HepG2 (cell line): ENCODE data around the gene ELMOD3. TPM values are rescaled to one million over a fixed set of nuclear protein-coding genes. Genes with fewer than 3 reads are reported as not detected.

Experiments
- ATAC-seq: fragments of 200-7000 bp; cut with Tn5 transposase; 3 replicates; pipeline ENCODE4 v1.9.1; 2020; ENCODE audit warnings: mild to moderate bottlenecking, moderate library complexity
- BruUV-seq: library from RNA; stranded (reverse); fragments of 400-500 nt; replicated peaks from 2 replicates; lab custom pipeline; 2021; lab: Mats Ljungman, UMichigan
- CTCF ChIA-PET: fragments of 300-600 bp; formaldehyde crosslinking; extraction: SDS; loops from one replicate; lab custom pipeline; 2021; ENCODE audit warnings: low total read pairs, inconsistent platforms, low intra/inter-chr PET ratio; lab: Yijun Ruan, JAX
- POLR2A ChIA-PET: fragments of 350-600 bp; sonication (Branson Sonifier 250); formaldehyde crosslinking; loops from one replicate; lab custom pipeline; 2020; ENCODE audit warnings: antibody characterized with exemption, inconsistent platforms; lab: Yijun Ruan, JAX
- DNase-seq: peaks from one replicate; pipeline ENCODE4 v3.0.0-alpha.2; 2015; ENCODE audit warnings: low spot score
- FAIRE-seq: peaks from 3 replicates; lab custom pipeline; 2011; peaks lifted over from hg19 to GRCh38; lab: Jason Lieb, UNC
- H2AFZ ChIP-seq: one replicate; pipeline ENCODE4 v1.6.1; 2011; ENCODE audit warnings: low read length, inconsistent platforms
- H3K27ac ChIP-seq: fragments of 300-600 bp; 3 replicates; pipeline ENCODE4 v1.8.0; 2011; ENCODE audit warnings: mixed run types, mild to moderate bottlenecking, mixed read lengths, low read length, inconsistent platforms; ENCODE audit not compliant: insufficient read depth; ENCODE audit errors: extremely low read length
- H3K27me3 ChIP-seq, 2 experiments: fragments of 200-600 bp in 1 of 2; 2 replicates in 1 of 2; 3 replicates in 1 of 2; pipeline versions ENCODE4 v1.6.0 to v1.8.0; 2011; ENCODE audit warnings: low read length in 2 of 2, mild to moderate bottlenecking in 2 of 2, moderate library complexity in 2 of 2, inconsistent platforms in 1 of 2; ENCODE audit not compliant: insufficient read depth in 2 of 2, control insufficient read depth in 1 of 2
- H3K36me3 ChIP-seq, 2 experiments: fragments of 200-600 bp in 1 of 2; replicated peaks in 1 of 2; 2 replicates in 1 of 2; 3 replicates in 1 of 2; pipeline versions ENCODE4 v1.5.1 to v1.8.0; 2011; ENCODE audit warnings: low read length in 2 of 2, inconsistent platforms in 1 of 2; ENCODE audit not compliant: insufficient read depth in 2 of 2, control insufficient read depth in 1 of 2
- H3K4me1 ChIP-seq: 2 replicates; pipeline ENCODE4 v1.5.1; 2012; ENCODE audit warnings: low read length, inconsistent platforms; ENCODE audit not compliant: insufficient read depth
- H3K4me2 ChIP-seq: 2 replicates; pipeline ENCODE4 v1.6.0; 2011; ENCODE audit warnings: low read depth, low read length, inconsistent platforms
- H3K4me3 ChIP-seq, 3 experiments: fragments of 200-600 bp in 1 of 3; sonication (generic), shearing (Covaris generic) in 1 of 3; replicated peaks in 1 of 3; 2 replicates each; pipeline ENCODE4 v1.5.1; 2011 to 2016; ENCODE audit warnings: low read length in 3 of 3, inconsistent platforms in 2 of 3, low read depth in 2 of 3, mild to moderate bottlenecking in 2 of 3, control low read depth in 1 of 3, mixed read lengths in 1 of 3; ENCODE audit not compliant: insufficient read depth in 1 of 3
- H3K79me2 ChIP-seq: one replicate; pipeline ENCODE4 v1.6.1; 2011; ENCODE audit warnings: low read length, inconsistent platforms; ENCODE audit not compliant: insufficient read depth
- H3K9ac ChIP-seq: 2 replicates; pipeline ENCODE4 v1.6.0; 2011; ENCODE audit warnings: mild to moderate bottlenecking, low read depth, low read length, inconsistent platforms; ENCODE audit not compliant: insufficient read depth
- H3K9me3 ChIP-seq: 2 replicates; pipeline ENCODE4 v1.5.1; 2012; ENCODE audit warnings: mild to moderate bottlenecking, low read length
- H4K20me1 ChIP-seq: 2 replicates; pipeline ENCODE4 v1.6.0; 2011; ENCODE audit warnings: inconsistent platforms, mild to moderate bottlenecking, low read length, moderate library complexity; ENCODE audit not compliant: insufficient read depth
- AHR ChIP-seq: IDR thresholded peaks from 2 replicates; pipeline ENCODE4 v1.6.1; 2018; ENCODE audit warnings: missing genetic modification reagents, missing compliant biosample characterization
- CREM ChIP-seq, 2 experiments: sonication (generic) in 1 of 2; formaldehyde crosslinking in 1 of 2; IDR thresholded peaks; 2 replicates each; pipeline versions ENCODE4 v1.4.0 to v1.6.1; 2016 to 2020; ENCODE audit warnings: antibody characterized with exemption in 1 of 2, mild to moderate bottlenecking in 1 of 2, missing genetic modification reagents in 1 of 2
- MAFF ChIP-seq: IDR thresholded peaks from 2 replicates; pipeline ENCODE4 v1.6.1; 2011; ENCODE audit warnings: low read depth, low read length, improper control_type of control experiment
- MAFK ChIP-seq, 2 experiments: IDR thresholded peaks in 1 of 2; conservative IDR thresholded peaks in 1 of 2; 2 replicates each; pipeline ENCODE4 v1.6.1; 2011; ENCODE audit warnings: improper control_type of control experiment in 2 of 2, low read length in 2 of 2
- MZF1 ChIP-seq: sonication (generic); formaldehyde crosslinking; IDR thresholded peaks from 2 replicates; pipeline ENCODE4 v1.8.1; 2023; ENCODE audit warnings: mild to moderate bottlenecking, missing genetic modification reagents, borderline replicate concordance
- NKX3-1 ChIP-seq: sonication (generic); formaldehyde crosslinking; IDR thresholded peaks from 2 replicates; pipeline ENCODE4 v1.5.0; 2020; ENCODE audit warnings: missing genetic modification reagents
- ZBTB4 ChIP-seq: sonication (generic); formaldehyde crosslinking; IDR thresholded peaks from 2 replicates; pipeline ENCODE4 v1.4.0; 2020; ENCODE audit warnings: missing genetic modification reagents, mild to moderate bottlenecking, borderline replicate concordance
- WGBS: methylation state at CpG from one replicate; pipeline ENCODE4 v1.1.6; 2017; ENCODE audit warnings: low lambda C conversion rate; 5-methylcytosine and 5-hydroxymethylcytosine counted together
- in situ Hi-C: cut with HindIII; loops from 2 replicates; pipeline ENCODE4 v1.10.0; 2017; ENCODE audit warnings: low pct_unique_long_range_greater_than_20kb; ENCODE audit not compliant: extremely low pct_ligation_motif_present
- intact Hi-C: fragments of 100-400 bp; cut with micrococcal nuclease; formaldehyde crosslinking; loops from one replicate; pipeline ENCODE4 v1.10.0; 2022; ENCODE audit not compliant: unreplicated experiment
- polyA plus RNA-seq, 8 experiments: library from polyadenylated mRNA; depleted of rRNA in 3 of 8; stranded (reverse) in 7 of 8; unstranded in 1 of 8; fragments of >200 nt; fragmentation: Illumina TruSeq in 4 of 8; extraction: Trizol in 4 of 8; gene quantifications; 2 replicates each; pipeline versions ENCODE4 v1.2.1 to v1.2.3, GENCODE V29; 2011 to 2016; ENCODE audit warnings: low read depth in 4 of 8, missing spikeins in 1 of 8, mixed read lengths in 1 of 8; ENCODE audit not compliant: insufficient read depth in 1 of 8
- total RNA-seq, 5 experiments: library from RNA; depleted of rRNA; stranded (reverse); fragments of >200 nt; fragmentation: Illumina TruSeq; extraction: Trizol; gene quantifications; 2 replicates each; pipeline ENCODE4 v1.2.3, GENCODE V29; 2016; ENCODE audit warnings: low read depth in 1 of 5

The ELMOD3 gene
- total and polyA plus RNA-seq, 2 of the 13 experiments (the other 11 are each of a cell fraction or from before 2014, with no cell fraction given) = 13.3 to 19.5 TPM

- TF ChIP-seq MZF1 (CRISPR knock-in tag) = no peak
- no peak for TF ChIP-seq NKX3-1 (CRISPR knock-in tag)
- TF ChIP-seq CREM (IDR thresholded peaks at IDR 0.05) = no peak
- TF ChIP-seq CREM (CRISPR knock-in tag; IDR thresholded peaks at IDR 0.05) = no peak
These were observed 67.5 kb downstream of the ELMOD3 start (continued) for GRCh38 chr2:85422072-85422457.

GRCh38 chr2:85423525-85423924 is 69.0 kb downstream of the ELMOD3 start:
- intact Hi-C loops = loop anchor here (5.0 kb wide), 2 partner anchors 174 to 189 kb away; partner anchors contain the start of genes C2orf68 and RNF181
- H3K4me2 ChIP-seq = no peak overlapping the region
- no peak for TF ChIP-seq ZBTB4 (CRISPR knock-in tag)
- peak; percentile 88 to 90 for TF ChIP-seq MAFK (conservative IDR thresholded peaks at IDR 0.05 in 1 of 2, IDR thresholded peaks at IDR 0.05 in 1 of 2; ENCODE audit: low read length in 2 of 2)
- TF ChIP-seq AHR = no peak
- TF ChIP-seq MAFF = peak; percentile 87
- TF ChIP-seq, all 625 proteins: peak for 2
- FAIRE-seq = no peak
- POLR2A ChIA-PET = interaction anchor here (3.6 to 5.6 kb wide), 2 partner anchors 115 to 125 kb away, joined by 10 to 219 read pairs; partner anchors contain the start of gene MAT2A
- Histone ChIP-seq H3K79me2 (no peaks in the 10 kb centered on the region), H3K27me3 (peaks cover 0 to 11% of the 10 kb centered on the region in 2 experiments; a peak in 2 of 5 replicates), H3K27ac (no peak overlapping the region), H3K9me3 (no peaks in the 10 kb centered on the region), H3K9ac (no peak overlapping the region), H3K4me3 (no peak overlapping the region), H4K20me1 (no peaks in the 10 kb centered on the region), H2AFZ (no peak overlapping the region), H3K36me3 (no peaks in the 10 kb centered on the region), H3K4me1 (peaks cover 55% of the 10 kb centered on the region)
- 44% methylated on average over 5 of the region's 5 CpGs for WGBS
- no peak for DNase-seq
- BruUV-seq = no TSS peak
- ATAC-seq = no peak
- CTCF ChIA-PET = no interaction called here
- in situ Hi-C loops = loop anchor here (5.0 kb wide), 2 partner anchors 44 to 129 kb away; no protein-coding TSS in a partner anchor
